GM18508 (cell line): Measurements from ENCODE around the gene SLC2A10.

ENCODE experiments used
- ATAC-seq: cut with Tn5 transposase; IDR thresholded peaks from one replicate; pipeline ENCODE4 v1.9.1; 2021; ENCODE audit warnings: moderate number of reproducible peaks; ENCODE audit not compliant: insufficient read depth, unreplicated experiment

The SLC2A10 gene

GRCh38 chr20:46723039-46723438 is 13.6 kb downstream of the SLC2A10 start:
- no peak for ATAC-seq

- no peak for ATAC-seq
Observed at GRCh38 chr20:46724343-46724959, 15.0 kb downstream of the SLC2A10 start.

GRCh38 chr20:46725186-46726165 is 16.0 kb downstream of the SLC2A10 start:
- ATAC-seq, result no peak

GRCh38 chr20:46731770-46732169 is 22.3 kb downstream of the SLC2A10 start:
- ATAC-seq, result no peak

GRCh38 chr20:46735436-46735835 is 26.0 kb downstream of the SLC2A10 start:
- ATAC-seq, result no peak

- no peak for ATAC-seq
Observed at GRCh38 chr20:46739431-46740213, 30.2 kb downstream of the SLC2A10 start.

GRCh38 chr20:46740214-46740609 is 30.8 kb downstream of the SLC2A10 start:
- ATAC-seq, result no peak

GRCh38 chr20:46741924-46742668 is 32.6 kb downstream of the SLC2A10 start:
- no peak for ATAC-seq

GRCh38 chr20:46742669-46743045 is 33.2 kb downstream of the SLC2A10 start:
- ATAC-seq, result no peak

- no peak for ATAC-seq
Observed at GRCh38 chr20:46743088-46743487, 33.6 kb downstream of the SLC2A10 start.

GRCh38 chr20:46746956-46747526 is 37.6 kb downstream of the SLC2A10 start:
- no peak for ATAC-seq

GRCh38 chr20:46749147-46749546 is 39.7 kb downstream of the SLC2A10 start:
- no peak for ATAC-seq

GRCh38 chr20:46751856-46752255 is 42.4 kb downstream of the SLC2A10 start:
- ATAC-seq, result no peak

GRCh38 chr20:46752728-46753127 is 43.3 kb downstream of the SLC2A10 start:
- no peak for ATAC-seq

GRCh38 chr20:46755483-46756413 is 46.3 kb downstream of the SLC2A10 start:
- ATAC-seq, result no peak

GRCh38 chr20:46756419-46756818 is 47.0 kb downstream of the SLC2A10 start:
- no peak for ATAC-seq

GRCh38 chr20:46757135-46757534 is 47.7 kb downstream of the SLC2A10 start:
- no peak for ATAC-seq

GRCh38 chr20:46757754-46758678 is 48.6 kb downstream of the SLC2A10 start:
- ATAC-seq, result no peak
